ENCODE data around the gene S1PR2. TPM values are rescaled to one million over a fixed set of nuclear protein-coding genes. Genes with fewer than 3 reads are reported as not detected.

The S1PR2 gene
- total RNA-seq, 1 donor from 2014 or later = 24.3 TPM

DNA sequence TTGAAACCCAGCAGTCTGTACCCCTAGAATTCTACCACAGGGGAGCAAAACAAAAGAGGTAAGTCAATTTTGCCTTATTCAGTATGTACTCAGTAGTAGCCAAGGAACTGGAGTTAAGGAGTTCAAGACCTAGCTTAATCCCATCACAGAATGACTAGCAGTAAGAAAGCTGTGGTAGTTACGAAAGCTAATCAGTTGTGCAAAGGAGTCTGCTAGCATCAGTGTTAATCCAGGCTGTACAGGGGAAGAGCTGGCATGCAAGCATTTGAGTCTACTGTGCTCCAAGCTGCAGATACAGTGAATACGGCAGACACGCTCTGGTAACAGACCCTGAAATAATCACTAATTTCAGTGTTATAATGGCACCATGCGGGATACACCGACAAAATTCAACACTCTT, 41.1 kb downstream of the S1PR2 start:
- H3K4me3 ChIP-seq = no peak overlapping the region
- intact Hi-C loops (cut with DNase I) = no loop called here
- peaks cover 8 to 10% of the 10 kb centered on the region in 2 donors for H3K36me3 ChIP-seq
- H3K9me3 ChIP-seq = no peaks in the 10 kb centered on the region
- TF ChIP-seq, protein P1, sequence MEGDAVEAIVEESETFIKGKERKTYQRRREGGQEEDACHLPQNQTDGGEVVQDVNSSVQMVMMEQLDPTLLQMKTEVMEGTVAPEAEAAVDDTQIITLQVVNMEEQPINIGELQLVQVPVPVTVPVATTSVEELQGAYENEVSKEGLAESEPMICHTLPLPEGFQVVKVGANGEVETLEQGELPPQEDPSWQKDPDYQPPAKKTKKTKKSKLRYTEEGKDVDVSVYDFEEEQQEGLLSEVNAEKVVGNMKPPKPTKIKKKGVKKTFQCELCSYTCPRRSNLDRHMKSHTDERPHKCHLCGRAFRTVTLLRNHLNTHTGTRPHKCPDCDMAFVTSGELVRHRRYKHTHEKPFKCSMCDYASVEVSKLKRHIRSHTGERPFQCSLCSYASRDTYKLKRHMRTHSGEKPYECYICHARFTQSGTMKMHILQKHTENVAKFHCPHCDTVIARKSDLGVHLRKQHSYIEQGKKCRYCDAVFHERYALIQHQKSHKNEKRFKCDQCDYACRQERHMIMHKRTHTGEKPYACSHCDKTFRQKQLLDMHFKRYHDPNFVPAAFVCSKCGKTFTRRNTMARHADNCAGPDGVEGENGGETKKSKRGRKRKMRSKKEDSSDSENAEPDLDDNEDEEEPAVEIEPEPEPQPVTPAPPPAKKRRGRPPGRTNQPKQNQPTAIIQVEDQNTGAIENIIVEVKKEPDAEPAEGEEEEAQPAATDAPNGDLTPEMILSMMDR (IDR thresholded peaks at IDR 0.05) = no peak
- H3K27me3 ChIP-seq = no peaks in the 10 kb centered on the region
- H3K4me1 ChIP-seq = peaks cover 3 to 19% of the 10 kb centered on the region in 2 donors
- DNase-seq (ENCODE audit: low spot score in 2 of 2) = no peak
- H3K27ac ChIP-seq = no peak overlapping the region

DNA sequence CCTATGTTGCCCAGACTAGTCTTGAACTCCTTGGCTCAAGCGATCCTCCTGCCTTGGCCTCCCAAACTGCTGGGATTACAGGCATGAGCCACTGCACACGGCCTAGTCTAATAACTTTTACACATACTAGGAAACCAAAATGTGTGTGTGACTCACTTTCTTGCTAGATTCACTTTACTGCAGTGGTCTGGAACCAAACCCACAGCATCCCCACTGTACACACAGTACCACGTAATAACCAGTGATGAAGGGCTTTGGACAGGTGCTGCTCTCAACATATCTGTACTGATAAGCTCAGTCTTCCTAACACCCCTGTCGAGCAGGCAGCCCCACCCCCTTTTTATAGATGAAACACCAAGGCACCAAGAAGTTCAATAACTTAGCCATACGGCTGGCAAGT, 41.5 kb downstream of the S1PR2 start:
- H3K27me3 ChIP-seq = no peaks in the 10 kb centered on the region
- TF ChIP-seq, protein P1 (IDR thresholded peaks at IDR 0.05) = no peak
- peaks cover 10 to 12% of the 10 kb centered on the region in 2 donors for H3K36me3 ChIP-seq
- H3K27ac ChIP-seq = no peak overlapping the region
- DNase-seq (ENCODE audit: low spot score in 2 of 2) = no peak
- no peak overlapping the region for H3K4me3 ChIP-seq
- H3K9me3 ChIP-seq = no peaks in the 10 kb centered on the region
- peaks cover 3 to 19% of the 10 kb centered on the region in 2 donors for H3K4me1 ChIP-seq
- intact Hi-C loops (cut with DNase I) = no loop called here

DNA sequence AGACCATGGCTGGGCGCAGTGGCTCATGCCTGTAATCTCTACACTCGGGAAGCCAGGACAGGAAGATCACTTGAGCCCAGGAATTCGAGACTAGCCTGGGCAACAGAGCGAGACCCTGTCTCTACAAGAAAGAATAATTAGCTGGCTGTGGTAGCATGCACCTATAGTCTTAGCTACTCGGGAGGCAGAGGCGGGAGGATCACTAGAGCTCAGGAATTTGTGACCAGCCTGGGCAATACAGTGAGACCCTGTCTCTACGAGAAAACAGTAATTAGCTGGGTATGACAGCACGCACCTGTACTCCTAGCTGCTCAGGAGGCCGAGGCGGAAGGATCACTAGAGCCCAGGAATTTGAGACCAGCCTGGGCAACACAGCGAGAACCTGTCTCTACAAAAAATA, 43.8 kb downstream of the S1PR2 start:
- no peaks in the 10 kb centered on the region for H3K9me3 ChIP-seq
- TF ChIP-seq, protein P1 (IDR thresholded peaks at IDR 0.05) = no peak
- H3K4me1 ChIP-seq = peaks cover 0 to 7% of the 10 kb centered on the region in 2 donors
- intact Hi-C loops (cut with DNase I) = no loop called here
- H3K27me3 ChIP-seq = no peaks in the 10 kb centered on the region
- H3K4me3 ChIP-seq = no peak overlapping the region
- no peak overlapping the region for H3K27ac ChIP-seq
- peaks cover 10 to 12% of the 10 kb centered on the region in 2 donors for H3K36me3 ChIP-seq
- no peak for DNase-seq (ENCODE audit: low spot score in 2 of 2)

DNA sequence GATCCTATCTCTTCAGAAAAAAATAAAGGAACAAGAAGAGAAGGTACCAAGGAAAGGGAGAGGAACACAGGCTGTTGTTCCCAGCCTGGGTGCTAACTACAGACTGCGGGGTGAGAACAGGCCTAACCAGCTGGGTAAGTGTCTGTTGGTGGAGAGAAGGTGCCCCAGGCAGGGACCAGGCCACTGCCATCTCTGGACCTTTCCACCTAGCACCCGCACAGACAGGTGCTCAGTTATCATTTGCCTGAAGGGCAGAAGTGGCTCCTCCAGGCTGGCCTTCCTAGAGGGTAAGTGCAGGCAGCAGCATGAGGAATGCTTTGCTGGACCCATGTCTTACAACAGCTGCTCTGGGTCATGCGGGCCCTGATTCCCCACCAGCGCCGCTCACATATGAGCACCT, 46.5 kb downstream of the S1PR2 start:
- no peaks in the 10 kb centered on the region for H3K4me1 ChIP-seq
- no peak overlapping the region for H3K27ac ChIP-seq
- TF ChIP-seq, protein P1 (IDR thresholded peaks at IDR 0.05) = no peak
- peaks cover 24 to 33% of the 10 kb centered on the region in 2 donors for H3K36me3 ChIP-seq
- no peaks in the 10 kb centered on the region for H3K27me3 ChIP-seq
- intact Hi-C loops (cut with DNase I) = no loop called here
- no peaks in the 10 kb centered on the region for H3K9me3 ChIP-seq
- DNase-seq (ENCODE audit: low spot score in 2 of 2) = no peak
- no peak overlapping the region for H3K4me3 ChIP-seq

DNA sequence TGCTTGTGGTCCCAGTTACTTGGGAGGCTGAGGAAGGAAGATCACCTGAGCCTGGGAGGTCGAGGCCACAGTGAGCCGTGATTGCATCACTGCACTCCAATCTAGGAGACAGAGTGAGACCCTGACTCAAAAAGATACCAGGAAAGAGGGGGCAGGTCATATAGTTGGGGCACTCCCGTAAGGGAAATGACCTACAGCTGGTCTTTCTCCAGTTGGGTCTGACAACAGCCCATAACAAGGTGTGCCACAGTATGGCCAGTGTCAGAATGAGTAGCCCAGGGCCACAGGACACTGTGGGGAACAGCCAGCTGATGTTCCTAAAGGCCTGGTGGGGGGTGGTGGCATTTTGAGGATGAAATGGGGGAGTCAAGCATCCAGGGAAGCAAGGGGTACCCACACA, 47.2 kb downstream of the S1PR2 start:
- no peaks in the 10 kb centered on the region for H3K9me3 ChIP-seq
- no peak overlapping the region for H3K27ac ChIP-seq
- no peaks in the 10 kb centered on the region for H3K27me3 ChIP-seq
- H3K36me3 ChIP-seq = peaks cover 24 to 39% of the 10 kb centered on the region in 2 donors
- TF ChIP-seq, protein P1 (IDR thresholded peaks at IDR 0.05) = no peak
- H3K4me3 ChIP-seq = no peak overlapping the region
- DNase-seq (ENCODE audit: low spot score in 2 of 2) = no peak
- no peaks in the 10 kb centered on the region for H3K4me1 ChIP-seq
- intact Hi-C loops (cut with DNase I) = no loop called here

DNA sequence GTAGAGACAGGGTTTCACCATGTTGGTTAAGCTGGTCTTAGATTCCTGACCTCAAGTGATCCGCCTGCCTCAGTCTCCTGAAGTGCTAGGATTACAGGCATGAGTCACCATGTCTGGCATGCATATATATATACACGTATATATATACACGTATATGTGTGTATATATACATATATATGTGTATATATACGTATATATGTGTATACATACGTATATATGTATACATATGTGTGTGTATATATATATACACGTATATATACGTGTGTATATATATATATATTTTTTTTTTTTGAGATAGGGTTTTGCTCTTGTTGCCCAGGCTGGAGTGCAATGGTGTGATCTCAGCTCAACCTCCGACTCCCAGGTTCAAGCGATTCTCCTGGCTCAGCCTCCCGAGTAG, 48.3 kb downstream of the S1PR2 start:
- TF ChIP-seq, protein P1 (IDR thresholded peaks at IDR 0.05) = no peak
- no peaks in the 10 kb centered on the region for H3K27me3 ChIP-seq
- no peaks in the 10 kb centered on the region for H3K4me1 ChIP-seq
- no peak overlapping the region for H3K4me3 ChIP-seq
- intact Hi-C loops (cut with DNase I) = no loop called here
- DNase-seq (ENCODE audit: low spot score in 2 of 2) = no peak
- H3K36me3 ChIP-seq = peaks cover 24 to 45% of the 10 kb centered on the region in 2 donors
- no peak overlapping the region for H3K27ac ChIP-seq
- H3K9me3 ChIP-seq = no peaks in the 10 kb centered on the region
